SU-DHL-6 (cell line): ENCODE data around the gene MDK.
A peak's percentile ranks its signal among the peaks of the same experiment; 100 is the strongest.

Experiments used
- H2AFZ ChIP-seq: fragments of 200-600 bp; sonication (generic); 2 replicates; pipeline ENCODE4 v1.6.1; 2014; ENCODE audit warnings: low read depth, mild to moderate bottlenecking, moderate library complexity, mixed read lengths, antibody characterized with exemption, low read length; ENCODE audit not compliant: severe bottlenecking
- H3F3A ChIP-seq: fragments of 200-600 bp; shearing (Covaris generic); 2 replicates; pipeline ENCODE4 v1.6.0; 2016; ENCODE audit warnings: antibody characterized with exemption, mild to moderate bottlenecking; ENCODE audit not compliant: insufficient read depth
- H3K27ac ChIP-seq: fragments of 200-600 bp; sonication (generic); 2 replicates; pipeline ENCODE4 v1.5.1; 2016; ENCODE audit warnings: low read depth, mild to moderate bottlenecking, low read length, moderate library complexity, mixed read lengths
- H3K27me3 ChIP-seq: fragments of 200-600 bp; sonication (generic), shearing (Covaris generic); 2 replicates; pipeline ENCODE4 v1.6.0; 2014; ENCODE audit warnings: mild to moderate bottlenecking, low read length
- H3K36me3 ChIP-seq: fragments of 200-600 bp; sonication (generic); 2 replicates; pipeline ENCODE4 v1.6.1; 2014; ENCODE audit warnings: mild to moderate bottlenecking, low read length, mixed read lengths
- H3K4me2 ChIP-seq: fragments of 300-600, 200-600 bp; shearing (Covaris generic), sonication (generic); 2 replicates; pipeline ENCODE4 v1.6.0; 2014; ENCODE audit warnings: low read length, low read depth, mild to moderate bottlenecking; ENCODE audit not compliant: poor library complexity, severe bottlenecking
- H3K4me3 ChIP-seq: fragments of 200-600 bp; sonication (generic); 2 replicates; pipeline ENCODE4 v1.5.1; 2014; ENCODE audit warnings: antibody characterized with exemption, low read length, mild to moderate bottlenecking, mixed read lengths; ENCODE audit not compliant: insufficient read depth, poor library complexity, severe bottlenecking
- H3K79me2 ChIP-seq: fragments of 200-600 bp; sonication (generic); 2 replicates; pipeline ENCODE4 v1.6.1; 2014; ENCODE audit warnings: mild to moderate bottlenecking, low read length, moderate library complexity; ENCODE audit not compliant: insufficient read depth
- H3K9ac ChIP-seq: fragments of 200-600 bp; sonication (generic); 2 replicates; pipeline ENCODE4 v1.7.0; 2014; ENCODE audit warnings: mild to moderate bottlenecking, low read length
- H3K9me2 ChIP-seq: fragments of 200-600 bp; sonication (generic); replicated peaks from 2 replicates; pipeline ENCODE4 v1.6.1; 2014; ENCODE audit warnings: low read length; ENCODE audit not compliant: insufficient read depth
- H3K9me3 ChIP-seq: fragments of 200-600 bp; sonication (generic); 2 replicates; pipeline ENCODE4 v1.6.1; 2014; ENCODE audit warnings: low read length, mixed read lengths; ENCODE audit not compliant: insufficient read depth
- H4K20me1 ChIP-seq: fragments of 200-600 bp; sonication (generic); 2 replicates; pipeline ENCODE4 v1.6.1; 2014; ENCODE audit warnings: low read depth, mild to moderate bottlenecking, antibody characterized with exemption, low read length, moderate library complexity, mixed read lengths
- CTCF ChIP-seq: fragments of 200-600 bp; sonication (generic); IDR thresholded peaks from one replicate; pipeline ENCODE4 v1.5.1; 2017; ENCODE audit warnings: antibody characterized with exemption, mild to moderate bottlenecking, low read length, moderate library complexity; ENCODE audit not compliant: insufficient read depth, poor library complexity, severe bottlenecking
- EZH2phosphoT487 ChIP-seq: fragments of 200-600 bp; sonication (generic), shearing (Covaris generic); conservative IDR thresholded peaks from 2 replicates; pipeline ENCODE4 v1.6.1; 2018; ENCODE audit warnings: mild to moderate bottlenecking, antibody characterized with exemption, low read length, moderate library complexity, mixed read lengths

Gene MDK

GRCh38 chr11:46393231-46393616 lies 11.8 kb downstream of the MDK start:
- Histone ChIP-seq H3K36me3 (no peaks in the 10 kb centered on the region), H3K27me3 (no peaks in the 10 kb centered on the region), H3K9me3 (no peaks in the 10 kb centered on the region)

GRCh38 chr11:46393759-46394158 lies 12.3 kb downstream of the MDK start:
- H3K4me2 ChIP-seq, result no peak overlapping the region
- H3K9me2 ChIP-seq, result no peaks in the 10 kb centered on the region
- H3F3A ChIP-seq, result no peaks in the 10 kb centered on the region
- H3K79me2 ChIP-seq, result no peaks in the 10 kb centered on the region
- TF ChIP-seq EZH2phosphoT487 (no peak), CTCF (no peak)
- peaks cover 4% of the 10 kb centered on the region; the same call in 1 of the 2 replicates for H4K20me1 ChIP-seq
- H3K36me3 ChIP-seq, result no peaks in the 10 kb centered on the region
- H3K27me3 ChIP-seq, result no peaks in the 10 kb centered on the region
- no peak overlapping the region for H3K9ac ChIP-seq
- H3K9me3 ChIP-seq, result no peaks in the 10 kb centered on the region
- H3K27ac ChIP-seq, result no peak overlapping the region
- no peak overlapping the region for H3K4me3 ChIP-seq
- H2AFZ ChIP-seq, result no peak overlapping the region

More at GRCh38 chr11:46393231-46393616, 11.8 kb downstream of the MDK start:
- Histone ChIP-seq H3F3A (no peaks in the 10 kb centered on the region), H3K4me2 (peak overlapping the region; percentile 61), H4K20me1 (peaks cover 4% of the 10 kb centered on the region; the same call in 1 of the 2 replicates), H2AFZ (no peak overlapping the region), H3K4me3 (no peak overlapping the region), H3K27ac (no peak overlapping the region), H3K9me2 (no peaks in the 10 kb centered on the region), H3K79me2 (no peaks in the 10 kb centered on the region), H3K9ac (no peak overlapping the region)
- TF ChIP-seq CTCF (no peak), EZH2phosphoT487 (no peak)

GRCh38 chr11:46397526-46397925 lies 16.1 kb downstream of the MDK start:
- Histone ChIP-seq H3K9me3 (no peaks in the 10 kb centered on the region), H3K27ac (no peak overlapping the region), H3K36me3 (no peaks in the 10 kb centered on the region), H3K27me3 (no peaks in the 10 kb centered on the region), H3K9ac (no peak overlapping the region), H3K79me2 (no peaks in the 10 kb centered on the region), H3K9me2 (no peaks in the 10 kb centered on the region), H3K4me2 (no peak overlapping the region), H2AFZ (no peak overlapping the region), H3F3A (no peaks in the 10 kb centered on the region), H3K4me3 (no peak overlapping the region), H4K20me1 (no peaks in the 10 kb centered on the region)
- TF ChIP-seq CTCF (no peak), EZH2phosphoT487 (no peak)
